KMS-11 (cell line): ENCODE data around the gene FAP.

Experiments used
- H2AFZ ChIP-seq: fragments of 200-600 bp; sonication (generic); 2 replicates; pipeline ENCODE4 v1.6.1; 2016; ENCODE audit warnings: antibody characterized with exemption, mixed run types, low read depth
- H3K27ac ChIP-seq: fragments of 200-600 bp; sonication (generic); 2 replicates; pipeline ENCODE4 v1.6.1; 2016; ENCODE audit warnings: mild to moderate bottlenecking, mixed run types
- H3K27me3 ChIP-seq: fragments of 200-600 bp; sonication (generic); 2 replicates; pipeline ENCODE4 v1.6.1; 2017; ENCODE audit warnings: mild to moderate bottlenecking, low read depth, mixed run types, moderate library complexity; ENCODE audit not compliant: insufficient read depth
- H3K36me3 ChIP-seq: fragments of 200-600 bp; sonication (generic); 2 replicates; pipeline ENCODE4 v1.6.1; 2017; ENCODE audit warnings: mild to moderate bottlenecking, mixed run types; ENCODE audit not compliant: insufficient read depth
- H3K4me1 ChIP-seq: fragments of 200-600 bp; sonication (generic); 2 replicates; pipeline ENCODE4 v1.6.1; 2016; ENCODE audit warnings: mild to moderate bottlenecking, low read depth, mixed run types; ENCODE audit not compliant: poor library complexity, severe bottlenecking
- H3K4me2 ChIP-seq: fragments of 200-600 bp; sonication (generic); 2 replicates; pipeline ENCODE4 v1.7.0; 2016; ENCODE audit warnings: mild to moderate bottlenecking, mixed run types
- H3K4me3 ChIP-seq: fragments of 200-600 bp; sonication (generic); IDR thresholded peaks from 2 replicates; pipeline ENCODE4 v1.6.1; 2017; ENCODE audit warnings: low read depth, low read length, mixed read lengths; ENCODE audit not compliant: insufficient read depth
- H3K79me2 ChIP-seq: fragments of 200-600 bp; sonication (generic); 2 replicates; pipeline ENCODE4 v1.6.1; 2016; ENCODE audit warnings: low read depth, mixed run types; ENCODE audit not compliant: insufficient read depth
- H3K9ac ChIP-seq: fragments of 200-600 bp; sonication (generic); 2 replicates; pipeline ENCODE4 v1.6.1; 2016; ENCODE audit warnings: mild to moderate bottlenecking, mixed run types
- H4K20me1 ChIP-seq: fragments of 200-600 bp; sonication (generic); 2 replicates; pipeline ENCODE4 v1.6.1; 2016; ENCODE audit warnings: mild to moderate bottlenecking, mixed run types; ENCODE audit not compliant: insufficient read depth
- CTCF ChIP-seq: fragments of 200-600 bp; sonication (generic); conservative IDR thresholded peaks from 2 replicates; pipeline ENCODE4 v1.6.1; 2017; ENCODE audit warnings: low read depth, mild to moderate bottlenecking, antibody characterized with exemption, low read length, moderate library complexity, mixed read lengths

Gene FAP

GRCh38 chr2:162174746-162175145, 68.5 kb downstream of the FAP start:
- H2AFZ ChIP-seq: no peak overlapping the region
- H3K36me3 ChIP-seq: no peaks in the 10 kb centered on the region
- H3K4me3 ChIP-seq: no peak overlapping the region
- H3K27ac ChIP-seq: no peak overlapping the region
- no peak overlapping the region for H3K4me2 ChIP-seq
- TF ChIP-seq CTCF: no peak
- H3K79me2 ChIP-seq: no peaks in the 10 kb centered on the region
- H3K9ac ChIP-seq: no peak overlapping the region
- H3K4me1 ChIP-seq: no peaks in the 10 kb centered on the region
- no peaks in the 10 kb centered on the region for H3K27me3 ChIP-seq
- no peaks in the 10 kb centered on the region for H4K20me1 ChIP-seq

- Histone ChIP-seq H4K20me1 (no peaks in the 10 kb centered on the region), H3K27me3 (no peaks in the 10 kb centered on the region), H3K4me1 (no peaks in the 10 kb centered on the region), H3K79me2 (no peaks in the 10 kb centered on the region), H3K9ac (no peak overlapping the region), H2AFZ (no peak overlapping the region), H3K36me3 (no peaks in the 10 kb centered on the region), H3K4me2 (no peak overlapping the region), H3K4me3 (no peak overlapping the region), H3K27ac (no peak overlapping the region)
- no peak for TF ChIP-seq CTCF
Measured at GRCh38 chr2:162172802-162173370, 70.4 kb downstream of the FAP start.

GRCh38 chr2:162166745-162167144, 76.5 kb downstream of the FAP start:
- Histone ChIP-seq H3K27ac (no peak overlapping the region), H3K79me2 (no peaks in the 10 kb centered on the region)

GRCh38 chr2:162166174-162166573, 77.1 kb downstream of the FAP start:
- Histone ChIP-seq H3K4me1 (no peaks in the 10 kb centered on the region), H4K20me1 (no peaks in the 10 kb centered on the region), H3K4me3 (no peak overlapping the region), H3K27me3 (no peaks in the 10 kb centered on the region), H2AFZ (no peak overlapping the region), H3K27ac (no peak overlapping the region), H3K79me2 (no peaks in the 10 kb centered on the region), H3K9ac (no peak overlapping the region), H3K4me2 (no peak overlapping the region), H3K36me3 (no peaks in the 10 kb centered on the region)
- no peak for TF ChIP-seq CTCF

More at GRCh38 chr2:162166745-162167144, 76.5 kb downstream of the FAP start:
- no peak overlapping the region for H3K4me2 ChIP-seq
- H2AFZ ChIP-seq: no peak overlapping the region
- H3K9ac ChIP-seq: no peak overlapping the region
- no peak overlapping the region for H3K4me3 ChIP-seq
- H3K27me3 ChIP-seq: no peaks in the 10 kb centered on the region
- H3K4me1 ChIP-seq: no peaks in the 10 kb centered on the region
- no peaks in the 10 kb centered on the region for H4K20me1 ChIP-seq
- H3K36me3 ChIP-seq: no peaks in the 10 kb centered on the region
- TF ChIP-seq CTCF: no peak
